Stimulated activated CD8-positive, alpha-beta memory T cell treated with anti-CD3 and anti-CD28 coated beads, Interleukin-12 subunit alpha, Interleukin-12 subunit beta, amount 100 ng/mL, for 24 hours (primary cell): ENCODE results near the gene RNF25.
"Not testable (repeated sequence)": the region's sequence is repeated elsewhere in the genome, so short reads cannot be mapped to it uniquely, and the experiment has no call there.

Source experiments
- DNase-seq: peaks from one replicate; pipeline ENCODE4 v3.0.0-alpha.2; 2020; ENCODE audit errors: extremely low read depth

Gene RNF25, protein sequence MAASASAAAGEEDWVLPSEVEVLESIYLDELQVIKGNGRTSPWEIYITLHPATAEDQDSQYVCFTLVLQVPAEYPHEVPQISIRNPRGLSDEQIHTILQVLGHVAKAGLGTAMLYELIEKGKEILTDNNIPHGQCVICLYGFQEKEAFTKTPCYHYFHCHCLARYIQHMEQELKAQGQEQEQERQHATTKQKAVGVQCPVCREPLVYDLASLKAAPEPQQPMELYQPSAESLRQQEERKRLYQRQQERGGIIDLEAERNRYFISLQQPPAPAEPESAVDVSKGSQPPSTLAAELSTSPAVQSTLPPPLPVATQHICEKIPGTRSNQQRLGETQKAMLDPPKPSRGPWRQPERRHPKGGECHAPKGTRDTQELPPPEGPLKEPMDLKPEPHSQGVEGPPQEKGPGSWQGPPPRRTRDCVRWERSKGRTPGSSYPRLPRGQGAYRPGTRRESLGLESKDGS

DNA sequence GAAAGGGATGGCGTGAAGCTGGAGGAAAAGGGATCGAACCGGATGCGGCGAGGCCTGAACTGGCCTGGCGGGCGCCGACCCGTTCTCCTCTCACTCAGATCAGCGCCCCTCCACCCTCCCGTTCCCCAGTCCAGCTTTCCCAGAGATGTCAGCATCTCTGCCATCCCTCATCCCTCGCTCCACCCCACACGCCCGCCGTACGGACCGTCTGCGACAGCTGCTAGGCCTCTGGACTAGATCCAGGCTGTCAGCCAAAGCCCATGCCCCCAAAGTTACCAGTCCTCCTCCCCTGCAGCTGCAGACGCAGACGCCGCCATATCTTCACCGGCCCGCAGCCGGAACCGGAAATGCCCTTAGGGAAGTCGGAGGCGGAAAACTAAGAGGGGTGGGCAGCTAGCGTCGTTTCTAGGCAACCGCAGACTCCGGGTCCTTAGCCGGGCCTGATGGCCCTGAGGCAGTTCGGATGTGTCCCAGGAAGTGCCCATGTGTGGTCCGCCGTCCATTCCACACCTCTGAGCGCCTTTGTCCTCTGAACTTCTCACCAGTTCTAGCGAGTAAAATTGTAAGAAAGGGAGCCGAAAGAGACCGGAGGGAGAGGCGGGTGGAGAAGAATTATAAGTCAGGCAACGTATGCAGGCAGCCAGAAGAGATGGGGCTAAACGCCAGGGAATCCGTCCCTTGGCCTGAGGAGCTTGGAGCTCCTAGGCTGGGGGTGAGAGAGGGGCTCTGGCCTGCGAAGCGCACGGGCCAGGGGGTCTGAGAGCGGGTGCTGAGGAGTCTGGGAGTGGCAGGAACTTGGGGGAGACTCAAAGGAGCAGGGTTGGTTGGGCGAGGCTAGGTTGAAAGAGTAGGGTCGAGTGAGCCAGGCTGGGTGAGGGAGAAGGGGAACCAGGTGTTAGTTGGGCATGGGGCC is at the start of gene RNF25, which contains the start of gene STK36:
Gene RNF25, minus strand, starts transcription at position 349 of the 913 bp plus-strand sequence. Its CDS starts 32 bp downstream, at position 317.
Gene STK36, plus strand, starts transcription at position 433 of the 913 bp plus-strand sequence. CDS start 744 bp downstream, outside the sequence.
- peak; percentile 57 for DNase-seq

DNA sequence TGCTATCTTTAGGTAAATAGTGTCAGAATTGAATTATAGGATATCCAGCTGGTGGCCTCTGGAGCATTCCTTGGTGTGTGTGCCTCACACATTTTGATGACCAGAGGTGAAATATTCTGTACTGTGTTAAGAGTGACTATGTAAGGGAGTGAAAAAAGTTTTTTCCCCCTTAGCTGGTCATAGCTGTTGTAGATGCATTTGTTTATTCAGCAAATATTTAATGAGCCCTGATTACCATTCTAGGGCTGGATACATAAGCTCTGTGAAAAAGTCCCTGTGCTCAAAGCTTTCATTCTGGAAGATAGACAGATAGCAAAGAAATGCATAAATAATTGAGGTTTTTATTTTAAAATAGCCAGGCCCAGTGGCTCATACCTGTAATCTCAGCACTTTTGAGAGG is 49.7 kb upstream of the RNF25 start:
- DNase-seq = no peak

DNA sequence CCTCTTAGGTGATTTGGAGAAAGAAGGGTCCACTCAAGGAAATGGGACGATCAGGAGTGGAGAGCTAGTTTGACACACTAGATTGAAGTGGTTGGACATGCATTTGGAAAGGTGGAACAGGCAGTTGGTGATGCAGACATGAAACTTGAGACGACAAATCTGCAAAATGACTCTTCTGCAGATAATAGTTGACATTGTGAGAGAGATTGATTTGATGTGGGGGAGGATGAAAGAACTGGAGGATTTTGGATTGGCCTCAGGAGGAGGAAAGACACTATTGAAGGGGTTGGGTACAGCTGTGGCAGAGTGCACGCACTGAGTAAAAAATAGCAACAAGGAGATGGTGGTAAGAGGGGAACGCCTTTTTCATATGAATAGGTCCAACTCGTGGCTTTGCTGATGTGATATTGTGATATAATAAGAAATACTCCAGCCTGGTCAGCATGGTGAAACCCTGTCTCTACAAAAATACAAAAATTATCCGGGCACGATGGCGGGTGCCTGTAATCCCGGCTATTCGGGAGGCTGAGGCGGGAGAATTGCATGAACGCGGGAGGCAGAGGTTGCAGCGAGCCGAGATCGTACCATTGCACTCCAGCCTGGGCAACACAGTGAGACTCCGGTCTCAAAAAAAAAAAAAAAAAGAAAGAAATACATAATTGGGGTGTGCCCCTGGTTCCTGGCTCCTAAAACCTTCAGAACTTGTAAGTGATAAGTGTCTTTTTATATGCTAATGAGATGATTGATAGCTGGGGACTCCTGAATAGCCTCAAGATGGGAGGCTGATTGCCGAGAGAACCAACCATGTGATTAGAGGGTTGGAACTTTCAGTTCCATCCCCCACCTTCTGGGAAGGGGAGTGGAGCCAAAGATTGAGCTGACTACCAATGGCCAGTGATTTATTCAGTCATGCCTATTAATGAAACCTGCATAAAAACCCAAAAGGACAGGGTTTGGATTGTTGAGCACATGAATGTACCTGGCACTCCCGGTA is 48.5 kb upstream of the RNF25 start:
- no peak for DNase-seq

DNA sequence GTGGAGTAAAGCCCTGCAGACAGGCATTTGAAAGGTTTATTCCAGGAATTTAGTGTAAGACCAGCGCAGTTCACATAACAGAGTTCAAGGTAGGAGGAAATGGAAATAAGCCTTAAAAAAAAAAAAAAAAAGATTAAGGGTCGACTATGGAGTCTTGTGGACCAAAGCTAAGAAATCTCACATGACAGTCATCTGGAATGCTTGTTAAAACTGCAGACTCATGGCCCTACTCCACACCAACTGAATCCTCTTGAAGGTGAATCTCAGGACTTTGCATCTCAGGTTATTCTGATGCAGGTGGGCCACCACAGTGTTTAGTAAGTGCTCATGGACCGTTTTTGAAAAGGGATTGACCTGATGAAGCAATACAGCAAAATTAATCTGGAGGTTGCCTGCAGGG is 47.7 kb upstream of the RNF25 start:
- no peak for DNase-seq

DNA sequence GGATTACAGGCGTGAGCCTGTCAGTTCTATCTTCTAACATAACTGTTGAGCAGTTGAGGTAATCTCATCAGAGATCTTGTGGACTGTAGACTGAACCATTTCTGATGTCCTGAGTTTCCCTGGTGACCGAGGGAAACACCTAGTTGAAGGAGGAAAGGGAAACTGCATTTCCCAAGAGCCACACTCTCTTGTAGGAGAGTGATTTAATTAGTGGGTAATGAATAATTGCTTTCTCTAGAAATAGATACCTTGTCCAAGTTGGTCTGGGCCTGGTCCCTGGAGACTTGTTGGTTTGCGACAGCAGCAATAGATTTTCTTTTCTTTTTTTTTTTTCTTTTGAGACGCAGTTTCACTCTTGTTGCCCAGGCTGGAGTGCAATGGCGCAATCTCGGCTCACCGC is 46.3 kb upstream of the RNF25 start:
- no peak for DNase-seq

DNA sequence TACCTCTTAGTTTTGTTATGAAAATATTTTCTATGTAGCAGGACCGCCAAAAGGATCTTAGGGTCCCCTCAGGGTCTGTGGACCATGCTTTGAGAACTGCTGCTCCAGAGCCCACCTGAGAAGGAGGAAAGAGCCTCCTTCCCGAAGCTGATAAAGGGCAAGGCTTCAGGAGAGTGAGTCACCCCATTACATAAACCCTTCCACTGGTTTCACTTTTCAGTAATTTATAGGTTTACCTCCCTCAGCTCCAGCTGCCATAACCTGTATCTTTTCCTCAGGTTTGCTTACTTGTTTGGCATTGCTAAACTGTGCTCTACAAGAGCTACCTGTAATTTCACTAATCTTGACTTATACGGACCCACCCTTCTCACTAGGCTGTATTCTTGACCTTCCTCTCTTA is 45.5 kb upstream of the RNF25 start:
- no peak for DNase-seq

DNA sequence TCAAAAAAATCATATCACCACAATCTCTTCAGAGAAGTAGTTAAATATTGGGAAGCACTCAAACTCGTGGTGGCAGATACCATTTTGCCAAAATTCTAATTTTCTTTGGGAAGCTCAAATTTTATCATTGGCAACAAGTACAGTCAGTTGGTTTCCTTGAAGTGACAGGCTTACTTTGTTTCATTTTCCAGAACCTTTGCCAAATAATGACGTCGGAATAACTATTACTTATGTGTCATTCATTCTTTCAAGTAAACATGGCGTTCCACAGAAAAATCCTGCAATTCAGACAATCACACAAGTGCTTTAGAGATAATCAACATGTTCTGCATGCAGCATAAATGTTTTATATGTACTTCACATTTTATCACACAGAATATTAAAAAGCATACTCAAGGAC is 44.3 kb upstream of the RNF25 start:
- no peak for DNase-seq

DNA sequence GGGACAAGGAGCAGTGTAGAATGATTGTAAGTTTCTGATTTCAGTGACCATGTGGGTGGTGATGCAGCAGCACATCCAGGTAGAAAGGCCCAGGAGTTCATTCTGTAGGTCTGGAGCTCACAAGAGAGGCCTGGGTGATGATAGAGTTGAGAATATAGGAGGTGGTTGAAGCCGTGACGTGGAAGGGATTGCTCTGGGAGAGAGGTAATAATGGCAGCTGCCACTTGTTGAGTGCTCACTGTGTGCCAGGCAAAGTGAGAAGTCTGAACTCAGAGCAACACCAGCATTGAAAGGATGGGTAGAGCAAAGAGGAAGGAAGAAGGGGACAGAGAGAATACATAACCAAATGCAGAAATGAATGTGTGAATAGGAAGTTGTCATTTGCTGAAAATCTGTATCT is 42.1 kb upstream of the RNF25 start:
- DNase-seq = no peak

DNA sequence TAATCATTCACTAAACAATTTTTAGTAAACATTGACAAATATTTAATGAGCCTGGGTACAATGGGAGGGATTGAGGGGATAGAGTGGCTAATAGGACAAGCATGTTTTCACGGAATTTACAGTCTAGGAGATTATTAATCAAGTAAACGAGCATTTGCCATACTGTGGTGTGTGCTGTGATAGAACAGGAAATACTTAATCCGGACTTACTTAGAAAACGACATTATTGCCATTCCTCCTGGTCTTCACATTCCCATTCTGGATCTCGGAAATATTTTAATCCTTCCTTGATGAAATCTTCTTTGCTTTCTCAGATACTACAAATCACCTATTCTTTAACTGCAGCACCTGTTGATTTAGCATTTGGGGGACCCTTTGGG is 39.7 kb upstream of the RNF25 start:
- no peak for DNase-seq

DNA sequence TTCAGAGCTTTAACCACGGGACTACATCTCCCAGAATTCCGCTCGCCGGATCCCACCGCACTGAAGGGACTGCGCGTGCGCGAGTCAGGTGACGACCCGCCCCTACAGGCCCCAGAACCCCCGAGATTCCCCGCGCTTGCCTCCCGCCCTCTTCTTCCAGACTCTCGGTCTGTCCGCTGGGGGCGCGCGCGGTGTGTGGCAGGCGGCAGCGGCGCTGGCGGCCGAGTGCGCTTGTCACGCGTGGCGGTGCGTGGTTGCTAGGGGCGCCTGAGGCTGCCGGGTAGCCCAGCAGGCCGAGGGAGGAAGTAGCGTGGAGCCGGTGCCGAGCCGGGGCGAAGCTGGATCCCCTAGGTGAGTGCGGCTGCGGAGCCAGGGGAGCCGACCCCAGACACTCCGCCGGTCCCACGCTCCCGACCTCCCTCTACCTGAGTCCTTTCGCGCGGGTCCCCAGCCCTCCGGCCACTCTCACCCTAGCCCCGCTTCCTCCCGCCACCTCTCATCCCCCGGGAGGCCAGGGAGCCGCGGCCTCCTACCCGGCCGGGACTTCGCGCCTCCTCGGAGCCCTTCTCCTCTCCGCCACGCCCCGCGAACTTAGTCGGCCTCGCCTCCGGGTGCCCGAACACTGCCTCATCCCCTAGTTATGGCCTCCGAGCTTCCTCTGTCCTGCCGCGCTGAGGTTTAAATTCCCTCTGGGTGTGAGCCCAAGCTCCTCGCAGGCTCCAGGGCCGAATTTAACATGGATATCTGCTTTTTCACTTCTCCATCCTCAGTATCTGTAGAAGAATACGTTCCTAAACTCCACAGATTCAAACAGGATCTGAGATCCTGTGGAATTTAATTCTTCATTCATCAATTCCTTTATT is 39.1 kb upstream of the RNF25 start, which contains the start of gene TTLL4:
Gene TTLL4, plus strand, starts transcription at position 149 of the 863 bp plus-strand sequence. CDS start 26,842 bp downstream, outside the sequence.
- DNase-seq = peak; percentile 97

DNA sequence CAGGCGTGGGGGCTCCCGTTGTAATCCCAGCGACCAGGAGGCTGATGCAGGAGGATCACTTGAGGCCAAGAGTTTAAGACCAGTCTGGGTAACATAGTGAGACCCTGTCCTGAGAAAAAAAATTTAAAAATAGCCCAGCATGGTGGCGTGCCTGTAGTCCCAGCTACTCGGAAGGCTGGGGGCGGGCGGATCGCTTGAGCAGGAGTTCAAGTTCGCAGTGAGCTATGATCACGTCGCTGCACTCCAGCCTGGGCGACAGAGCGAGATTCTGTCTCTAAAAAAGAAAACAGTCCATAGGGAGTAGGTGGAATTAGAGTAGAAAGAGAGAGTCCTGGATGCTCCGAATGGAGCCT is 38.5 kb upstream of the RNF25 start:
- no peak for DNase-seq

DNA sequence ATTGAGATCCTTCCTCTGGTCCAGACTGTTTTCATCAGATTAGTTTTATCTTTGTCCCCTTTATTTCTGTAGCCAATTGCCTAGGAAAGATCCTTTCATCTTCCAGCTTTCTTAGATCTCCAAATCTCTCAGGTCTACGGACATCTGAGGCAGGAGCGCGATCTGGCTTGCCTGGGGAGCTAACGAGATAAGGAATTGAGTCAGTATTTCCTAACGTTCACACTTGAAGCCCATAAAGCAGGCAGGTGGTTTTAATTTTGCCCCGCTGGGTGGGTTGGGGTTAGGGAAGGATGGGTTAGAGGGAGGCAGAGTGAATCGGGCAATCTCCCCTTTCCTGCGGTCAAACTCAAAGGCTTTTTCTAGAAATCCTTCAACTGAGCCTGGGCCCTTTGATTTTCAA is 38.1 kb upstream of the RNF25 start:
- no peak for DNase-seq

DNA sequence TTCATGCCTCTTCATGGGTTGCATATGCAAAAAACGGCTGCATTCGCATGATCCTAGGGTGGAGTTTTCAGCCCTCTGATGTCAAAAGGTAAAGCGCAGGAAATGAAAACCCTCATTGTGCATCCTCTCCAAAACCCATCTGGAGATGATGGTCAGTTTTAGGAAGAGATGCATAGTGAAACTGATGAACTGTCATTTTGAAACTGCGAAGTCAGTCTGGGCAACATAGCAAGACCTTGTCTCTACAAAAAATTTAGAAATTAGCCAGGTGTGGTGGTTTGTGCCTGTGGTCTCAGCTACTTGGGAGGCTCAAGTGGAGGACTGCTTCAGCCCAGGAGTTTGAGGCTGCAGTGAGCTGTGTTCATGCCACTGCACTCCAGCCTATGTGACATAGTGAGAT is 36.3 kb upstream of the RNF25 start:
- no peak for DNase-seq

DNA sequence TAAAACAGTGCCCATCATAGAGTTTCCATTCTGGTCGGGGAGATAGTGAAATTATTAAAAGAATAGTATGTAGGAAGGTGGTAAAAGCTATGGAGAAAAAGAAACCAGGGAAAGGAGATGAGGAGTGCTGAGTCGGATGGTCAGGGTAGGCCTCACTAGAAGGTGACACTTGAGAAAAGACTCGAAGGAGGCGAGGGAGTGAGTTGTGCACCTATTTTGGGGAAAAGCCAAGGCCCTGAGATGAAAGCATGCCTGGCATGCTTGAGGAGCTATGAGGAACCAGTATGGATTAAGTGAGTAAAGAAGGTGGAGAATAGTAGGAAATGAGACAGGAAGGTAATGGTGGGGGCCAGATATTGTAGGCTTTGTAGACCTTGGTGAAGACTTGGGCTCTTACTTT is 31.5 kb upstream of the RNF25 start:
- no peak for DNase-seq

DNA sequence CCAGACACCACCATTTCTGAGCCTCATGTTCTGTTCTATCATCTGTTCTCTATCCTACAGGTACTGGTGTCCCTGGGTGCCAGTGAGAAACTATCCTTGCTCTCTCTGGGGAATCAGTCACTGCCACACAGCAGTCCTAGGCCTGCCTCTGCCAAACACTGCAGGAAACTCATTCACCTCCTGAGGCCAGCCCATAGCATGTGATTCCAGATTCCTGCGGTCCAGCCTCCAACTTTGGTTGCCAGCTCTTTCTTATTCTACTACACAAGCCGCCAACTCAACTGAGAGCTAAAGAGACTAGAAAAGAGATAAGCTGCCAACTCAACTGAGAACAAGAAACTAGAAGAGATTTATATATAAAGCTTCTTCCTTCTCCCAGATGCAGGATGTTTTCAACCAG is 30.0 kb upstream of the RNF25 start:
- DNase-seq = no peak

DNA sequence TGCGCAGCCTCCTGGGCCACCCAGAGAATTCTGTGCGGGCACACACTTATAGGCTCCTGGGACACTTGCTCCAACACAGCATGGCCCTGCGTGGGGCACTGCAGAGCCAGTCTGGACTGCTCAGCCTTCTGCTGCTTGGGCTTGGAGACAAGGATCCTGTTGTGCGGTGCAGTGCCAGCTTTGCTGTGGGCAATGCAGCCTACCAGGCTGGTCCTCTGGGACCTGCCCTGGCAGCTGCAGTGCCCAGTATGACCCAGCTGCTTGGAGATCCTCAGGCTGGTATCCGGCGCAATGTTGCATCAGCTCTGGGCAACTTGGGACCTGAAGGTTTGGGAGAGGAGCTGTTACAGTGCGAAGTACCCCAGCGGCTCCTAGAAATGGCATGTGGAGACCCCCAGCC is 27.1 kb upstream of the RNF25 start:
- no peak for DNase-seq

DNA sequence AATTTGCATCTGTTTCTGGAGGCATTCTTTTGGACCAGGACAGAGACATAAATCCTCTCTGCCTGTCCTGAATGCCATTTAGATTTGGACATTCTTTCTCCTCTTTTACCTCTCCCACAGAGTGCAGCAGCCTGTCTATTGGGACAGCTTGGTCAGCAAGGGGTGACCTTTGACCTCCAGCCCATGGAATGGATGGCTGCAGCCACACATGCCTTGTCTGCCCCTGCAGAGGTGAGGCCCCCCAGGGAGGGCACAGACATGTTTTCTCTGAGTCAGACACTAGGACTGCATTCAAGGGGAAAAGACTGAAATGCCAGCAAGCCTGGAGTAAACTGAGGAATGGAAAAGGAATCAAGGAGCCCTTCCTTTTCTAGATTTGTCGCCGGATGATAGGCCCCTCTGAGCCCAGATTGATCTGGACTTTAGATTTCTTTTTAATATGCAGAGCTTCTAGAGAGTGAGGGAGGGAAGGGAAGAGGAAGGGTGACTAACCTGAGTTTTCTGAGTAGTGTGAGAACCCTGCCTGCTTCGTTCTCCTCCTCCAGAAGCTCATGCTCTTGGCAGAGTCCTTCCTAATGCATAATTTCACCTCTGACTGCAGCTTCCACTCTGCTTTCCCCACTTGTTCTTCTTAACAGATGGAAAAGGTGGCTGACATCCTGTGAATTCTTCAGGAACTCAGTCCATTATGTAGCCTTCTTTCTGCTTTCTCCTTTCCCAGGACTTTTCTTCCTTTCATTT is 22.8 kb upstream of the RNF25 start:
- DNase-seq = no peak

DNA sequence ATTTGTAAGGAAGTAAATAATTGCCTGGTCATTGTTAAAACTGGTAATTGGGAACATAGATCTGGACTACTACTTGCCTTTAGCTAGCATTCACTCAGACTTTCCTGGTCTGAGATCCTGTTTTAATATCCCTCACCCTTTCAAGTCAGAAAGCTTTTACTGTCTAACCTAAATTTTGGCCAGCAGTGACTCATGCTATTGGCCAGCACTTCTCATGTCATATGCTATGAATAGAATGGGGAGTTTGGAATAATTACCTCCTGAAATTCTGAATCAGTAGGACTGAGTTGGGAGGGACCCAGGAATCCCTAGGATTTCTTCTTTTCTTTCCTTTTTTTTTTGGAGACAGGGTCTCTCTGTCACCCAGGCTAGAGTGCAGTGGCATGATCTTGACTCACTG is 19.4 kb upstream of the RNF25 start:
- no peak for DNase-seq

DNA sequence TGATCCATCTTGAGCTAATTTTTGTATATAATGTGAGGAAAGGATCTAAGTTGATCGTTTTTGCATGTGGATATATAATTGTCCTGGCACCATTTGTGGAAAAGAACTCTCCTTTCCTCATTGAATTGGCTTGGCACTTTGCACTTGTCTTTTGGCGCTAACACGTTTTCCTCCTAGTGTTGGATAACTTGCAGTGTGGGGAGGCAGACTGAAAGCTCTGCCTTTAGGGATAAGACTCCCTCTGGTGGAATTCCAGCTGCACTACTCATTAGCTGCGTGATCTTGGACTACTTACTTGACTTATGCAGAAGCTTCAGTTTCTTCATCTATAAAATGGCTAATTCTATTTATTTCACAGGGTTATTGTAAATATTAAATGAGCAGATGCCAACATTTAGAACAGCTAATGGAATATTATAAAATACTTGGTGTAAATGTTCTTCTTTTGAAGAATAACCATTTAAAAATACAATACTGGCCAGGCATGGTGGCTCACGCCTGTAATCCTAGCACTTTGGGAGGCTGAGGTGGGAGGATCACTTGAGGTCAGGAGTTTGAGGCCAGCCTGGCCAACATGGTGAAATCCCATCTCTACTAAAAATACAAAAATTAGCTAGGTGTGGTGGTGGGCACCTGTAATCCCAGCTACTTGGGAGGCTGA is 15.7 kb upstream of the RNF25 start:
- DNase-seq = not testable (repeated sequence)
